GM12878 (cell line): ENCODE data around the gene PDCD11. TPM values are rescaled to one million over a fixed set of nuclear protein-coding genes. Genes with fewer than 3 reads are reported as not detected.

Experiments
- ATAC-seq: fragments of 200-7000 bp; cut with Tn5 transposase; 3 replicates; pipeline ENCODE4 v1.9.1; 2020; ENCODE audit warnings: mild to moderate bottlenecking, moderate library complexity
- BruUV-seq: library from RNA; stranded (reverse); fragments of 400-500 nt; replicated peaks from 2 replicates; lab custom pipeline; 2021; lab: Mats Ljungman, UMichigan
- CTCF ChIA-PET: fragments of 300-600 bp; sonication (Branson Sonifier 250); formaldehyde crosslinking; extraction: SDS; loops from one replicate; lab custom pipeline; 2021; ENCODE audit warnings: inconsistent platforms; lab: Yijun Ruan, JAX
- POLR2A ChIA-PET: fragments of 350-600 bp; formaldehyde crosslinking; extraction: SDS; loops from one replicate; lab custom pipeline; 2021; ENCODE audit warnings: inconsistent platforms; lab: Charles Lee
- RAD21 ChIA-PET: fragments of 300-600 bp; sonication (Branson Sonifier 250); formaldehyde crosslinking; loops from one replicate; lab custom pipeline; 2023; ENCODE audit warnings: antibody characterized with exemption; ENCODE audit not compliant: unreplicated experiment; lab: Charles Lee
- SMC1A ChIA-PET: fragments of 300-600 bp; sonication (Branson Sonifier 250); formaldehyde crosslinking; loops from one replicate; lab custom pipeline; 2023; ENCODE audit not compliant: unreplicated experiment, uncharacterized antibody; lab: Charles Lee
- DNase-seq: peaks from one replicate; pipeline ENCODE4 v3.0.0-alpha.2; 2011; ENCODE audit warnings: low read depth, low spot score
- FAIRE-seq: peaks from 3 replicates; lab custom pipeline; 2011; peaks lifted over from hg19 to GRCh38; lab: Jason Lieb, UNC
- H2AFZ ChIP-seq: 2 replicates; pipeline ENCODE4 v1.6.0; 2011; ENCODE audit warnings: low read depth, low read length, control low read depth; ENCODE audit not compliant: control insufficient read depth
- H3K27ac ChIP-seq: 2 replicates; pipeline ENCODE4 v1.5.1; 2011; ENCODE audit warnings: control low read depth; ENCODE audit not compliant: control insufficient read depth, insufficient read depth
- H3K27me3 ChIP-seq, 2 experiments: replicated peaks in 1 of 2; 2 replicates each; pipeline versions ENCODE4 v1.6.0 to v1.6.1; 2011; ENCODE audit warnings: low read length in 1 of 2; ENCODE audit not compliant: control insufficient read depth in 2 of 2, insufficient read depth in 2 of 2
- H3K36me3 ChIP-seq, 2 experiments: 2 replicates each; pipeline ENCODE4 v1.5.1; 2011; ENCODE audit warnings: low read length in 1 of 2; ENCODE audit not compliant: control insufficient read depth in 2 of 2, insufficient read depth in 2 of 2
- H3K4me1 ChIP-seq: 2 replicates; pipeline ENCODE4 v1.6.1; 2011; ENCODE audit warnings: mild to moderate bottlenecking, low read length, moderate library complexity, mixed read lengths; ENCODE audit not compliant: control insufficient read depth, insufficient read depth
- H3K4me2 ChIP-seq: 2 replicates; pipeline ENCODE4 v1.6.0; 2011; ENCODE audit warnings: control low read depth; ENCODE audit not compliant: control insufficient read depth, insufficient read depth
- H3K4me3 ChIP-seq: fragments of 200-600 bp; sonication (generic); 2 replicates; pipeline ENCODE4 v1.5.1; 2016
- H3K79me2 ChIP-seq: 2 replicates; pipeline ENCODE4 v1.6.0; 2011; ENCODE audit warnings: low read length; ENCODE audit not compliant: control insufficient read depth, insufficient read depth
- H3K9ac ChIP-seq: 2 replicates; pipeline ENCODE4 v1.8.0; 2011; ENCODE audit warnings: low read length, control low read depth, mixed read lengths; ENCODE audit not compliant: control insufficient read depth, insufficient read depth
- H3K9me3 ChIP-seq: replicated peaks from 3 replicates; pipeline ENCODE4 v1.5.1; 2011; ENCODE audit warnings: mild to moderate bottlenecking, low read length; ENCODE audit not compliant: control insufficient read depth, insufficient read depth
- H4K20me1 ChIP-seq: 2 replicates; pipeline ENCODE4 v1.6.0; 2011; ENCODE audit not compliant: control insufficient read depth, insufficient read depth
- DPF2 ChIP-seq: fragments of 450-650 bp; IDR thresholded peaks from 2 replicates; pipeline ENCODE4 v1.6.1; 2017; ENCODE audit warnings: mild to moderate bottlenecking
- KAT2A ChIP-seq: conservative IDR thresholded peaks from 2 replicates; pipeline ENCODE4 v1.6.1; 2011; ENCODE audit warnings: low read depth, low read length; ENCODE audit not compliant: control insufficient read depth
- ZNF217 ChIP-seq: fragments of 450-650 bp; IDR thresholded peaks from 2 replicates; pipeline ENCODE4 v1.6.1; 2017; ENCODE audit warnings: antibody characterized with exemption, mild to moderate bottlenecking
- ZNF274 ChIP-seq: IDR thresholded peaks from one replicate; pipeline ENCODE4 v1.8.0; 2011; ENCODE audit not compliant: insufficient read length, insufficient read depth
- ZSCAN29 ChIP-seq: fragments of 450-650 bp; IDR thresholded peaks from 2 replicates; pipeline ENCODE4 v1.6.1; 2017; ENCODE audit warnings: mild to moderate bottlenecking, moderate library complexity
- WGBS: methylation state at CpG from one replicate; pipeline ENCODE4 v1.1.6; 2016; ENCODE audit warnings: low lambda C conversion rate; ENCODE audit not compliant: insufficient replicate concordance, insufficient coverage; ENCODE audit errors: missing lambda C conversion rate; 5-methylcytosine and 5-hydroxymethylcytosine counted together
- in situ Hi-C: fragments of 300-500 bp; cut with MboI; formaldehyde crosslinking; loops from 9 replicates; pipeline ENCODE4 v1.14.3; 2018; ENCODE audit warnings: mixed read lengths
- intact Hi-C: fragments of 100-400 bp; cut with micrococcal nuclease; formaldehyde crosslinking; loops from one replicate; pipeline ENCODE4 v1.14.2; 2022; ENCODE audit not compliant: unreplicated experiment
- polyA plus RNA-seq, 11 experiments: library from polyadenylated mRNA; depleted of rRNA in 4 of 11; unstranded in 6 of 11; stranded (reverse) in 5 of 11; fragments of >200 nt; fragmentation: Nextera tagmentation in 4 of 11; fragmentation: Illumina TruSeq in 1 of 11; extraction: Ambion mirVana in 4 of 11; extraction: Trizol in 1 of 11; gene quantifications; 1 replicate in 1 of 11; 2 replicates in 10 of 11; pipeline versions ENCODE4 v1.2.1 to v1.2.3, GENCODE V29; 2011 to 2016; ENCODE audit warnings: inconsistent platforms in 2 of 11, missing spikeins in 2 of 11, low read depth in 1 of 11
- total RNA-seq, 4 experiments: library from RNA; depleted of rRNA in 3 of 4; stranded (reverse); fragments of >200 nt in 3 of 4; fragmentation: Illumina TruSeq in 1 of 4; extraction: Trizol in 1 of 4; gene quantifications; 2 replicates each; pipeline versions ENCODE4 v1.2.1 to v1.2.3, GENCODE V29; 2013 to 2021
- TF ChIP-seq, protein P1 (sequence below): fragments of 150-350 bp; IDR thresholded peaks from 2 replicates; pipeline ENCODE4 v1.6.1; 2014; ENCODE audit warnings: mild to moderate bottlenecking, low read depth, low read length

The PDCD11 gene
- total and polyA plus RNA-seq, 10 of the 15 experiments (the other 5 are each of a cell fraction or from before 2014, with no cell fraction given) = 13.9 to 69.7 (median 44.8) TPM

DNA sequence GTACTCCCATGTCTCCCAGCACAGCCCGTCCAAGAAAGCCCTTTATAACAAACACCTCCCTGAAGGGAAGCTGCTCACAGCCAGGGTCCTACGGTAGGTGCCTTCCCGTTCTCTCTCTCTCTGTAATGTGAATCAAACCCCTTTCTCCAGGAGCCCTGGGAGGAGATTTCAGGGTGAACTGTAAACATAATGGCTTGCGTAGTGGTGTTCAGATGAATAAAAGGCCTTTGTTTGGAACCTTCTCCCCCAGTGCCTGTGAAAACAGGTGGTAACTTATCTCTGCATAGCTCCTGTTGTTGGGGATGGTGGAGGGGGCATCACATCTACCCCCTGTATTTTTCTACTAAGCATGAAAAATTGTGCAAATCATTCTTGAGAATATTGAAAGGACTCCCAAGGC lies 43.4 kb downstream of the PDCD11 start:
- FAIRE-seq = no peak
- no peak overlapping the region for H3K4me3 ChIP-seq
- H3K79me2 ChIP-seq = no peaks in the 10 kb centered on the region
- WGBS = 100% methylated on average over 4 of the region's 4 CpGs
- H3K27me3 ChIP-seq = no peaks in the 10 kb centered on the region
- no peak for TF ChIP-seq KAT2A
- no peak for TF ChIP-seq DPF2
- no peak for TF ChIP-seq ZSCAN29
- TF ChIP-seq ZNF274 = no peak
- TF ChIP-seq ZNF217 = no peak
- TF ChIP-seq, protein P1, sequence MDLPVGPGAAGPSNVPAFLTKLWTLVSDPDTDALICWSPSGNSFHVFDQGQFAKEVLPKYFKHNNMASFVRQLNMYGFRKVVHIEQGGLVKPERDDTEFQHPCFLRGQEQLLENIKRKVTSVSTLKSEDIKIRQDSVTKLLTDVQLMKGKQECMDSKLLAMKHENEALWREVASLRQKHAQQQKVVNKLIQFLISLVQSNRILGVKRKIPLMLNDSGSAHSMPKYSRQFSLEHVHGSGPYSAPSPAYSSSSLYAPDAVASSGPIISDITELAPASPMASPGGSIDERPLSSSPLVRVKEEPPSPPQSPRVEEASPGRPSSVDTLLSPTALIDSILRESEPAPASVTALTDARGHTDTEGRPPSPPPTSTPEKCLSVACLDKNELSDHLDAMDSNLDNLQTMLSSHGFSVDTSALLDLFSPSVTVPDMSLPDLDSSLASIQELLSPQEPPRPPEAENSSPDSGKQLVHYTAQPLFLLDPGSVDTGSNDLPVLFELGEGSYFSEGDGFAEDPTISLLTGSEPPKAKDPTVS = no peak
- ChIA-PET SMC1A (interaction anchor here (1.8 kb wide), 1 partner anchor 46 kb away, joined by 5 read pairs; no protein-coding TSS in a partner anchor), CTCF (interaction anchor here (17.8 kb wide), 1 partner anchor 38 kb away, joined by 163 read pairs; the partner anchor contains the start of gene CALHM3), POLR2A (no interaction called here), RAD21 (interaction anchor here (0.6 kb wide), 1 partner anchor 44 kb away, joined by 4 read pairs; no protein-coding TSS in a partner anchor)
- no peak overlapping the region for H3K27ac ChIP-seq
- H3K4me2 ChIP-seq = no peak overlapping the region
- H3K9ac ChIP-seq = no peak overlapping the region
- no peak for ATAC-seq
- no peaks in the 10 kb centered on the region for H4K20me1 ChIP-seq
- in situ Hi-C loops (no loop called here), intact Hi-C loops (no loop called here)
- no peak for DNase-seq
- no peaks in the 10 kb centered on the region for H3K4me1 ChIP-seq
- H3K9me3 ChIP-seq = no peaks in the 10 kb centered on the region
- H2AFZ ChIP-seq = no peak overlapping the region
- BruUV-seq = no TSS peak
- H3K36me3 ChIP-seq = peaks cover 37 to 49% of the 10 kb centered on the region in 2 experiments
